ENCODE data around the gene GANAB.
"Not testable (repeated sequence)": the region's sequence is repeated elsewhere in the genome, so short reads cannot be mapped to it uniquely, and the experiment has no call there.

The GANAB gene

GRCh38 chr11:62667460-62667859, 21.0 kb upstream of the GANAB start:
- DNase-seq (ENCODE audit: low read depth in 2 of 2), result no peak

GRCh38 chr11:62666259-62666926, 20.0 kb upstream of the GANAB start:
- no peak for DNase-seq (ENCODE audit: low read depth in 2 of 2)

- no peak for DNase-seq (ENCODE audit: low read depth in 2 of 2)
Measured at GRCh38 chr11:62665599-62666258, 19.3 kb upstream of the GANAB start.

- DNase-seq (ENCODE audit: low read depth in 2 of 2), result peak; percentile 85 to 87
Measured at GRCh38 chr11:62665075-62665598, 18.7 kb upstream of the GANAB start, which contains the start of the genes C11orf98 and CSKMT. C11orf98 (minus strand) TSS chr11:62665210; CDS start chr11:62665169, 41 bp downstream. CSKMT (plus strand) TSS chr11:62665312; CDS start chr11:62665880, 568 bp downstream.

DNA sequence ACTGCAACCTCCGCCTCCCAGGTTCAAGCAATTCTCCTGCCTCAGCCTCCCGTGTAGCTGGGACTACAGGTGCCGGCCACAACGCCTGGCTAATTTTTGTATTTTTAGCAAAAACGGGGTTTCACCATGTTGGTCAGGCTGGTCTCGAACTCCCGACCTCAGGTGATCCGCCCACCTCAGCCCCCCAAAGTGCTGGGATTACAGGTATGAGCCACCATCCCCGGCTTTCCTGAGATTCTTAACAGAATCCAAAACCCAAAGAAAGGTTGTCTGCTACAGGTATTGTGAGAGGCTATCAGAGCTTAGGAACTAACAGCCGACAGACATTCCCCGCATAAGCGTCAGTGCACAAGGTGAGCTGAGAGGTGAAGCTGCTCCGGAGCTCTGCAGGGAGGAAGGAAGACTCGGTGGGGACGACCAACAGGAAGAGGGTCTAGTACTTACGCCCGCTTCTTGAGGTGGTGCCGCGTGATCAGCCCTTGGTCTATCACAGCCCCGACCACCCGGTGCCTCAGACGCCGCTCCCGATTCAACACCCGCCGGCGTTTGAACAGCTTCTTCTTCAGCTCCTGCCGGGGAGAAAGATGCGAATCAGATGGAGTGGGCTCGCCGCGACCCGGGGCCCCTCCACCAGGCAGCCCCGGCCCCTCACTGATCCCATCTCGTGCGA, 18.1 kb upstream of the GANAB start:
- no peak for DNase-seq (ENCODE audit: low read depth in 2 of 2)

DNA sequence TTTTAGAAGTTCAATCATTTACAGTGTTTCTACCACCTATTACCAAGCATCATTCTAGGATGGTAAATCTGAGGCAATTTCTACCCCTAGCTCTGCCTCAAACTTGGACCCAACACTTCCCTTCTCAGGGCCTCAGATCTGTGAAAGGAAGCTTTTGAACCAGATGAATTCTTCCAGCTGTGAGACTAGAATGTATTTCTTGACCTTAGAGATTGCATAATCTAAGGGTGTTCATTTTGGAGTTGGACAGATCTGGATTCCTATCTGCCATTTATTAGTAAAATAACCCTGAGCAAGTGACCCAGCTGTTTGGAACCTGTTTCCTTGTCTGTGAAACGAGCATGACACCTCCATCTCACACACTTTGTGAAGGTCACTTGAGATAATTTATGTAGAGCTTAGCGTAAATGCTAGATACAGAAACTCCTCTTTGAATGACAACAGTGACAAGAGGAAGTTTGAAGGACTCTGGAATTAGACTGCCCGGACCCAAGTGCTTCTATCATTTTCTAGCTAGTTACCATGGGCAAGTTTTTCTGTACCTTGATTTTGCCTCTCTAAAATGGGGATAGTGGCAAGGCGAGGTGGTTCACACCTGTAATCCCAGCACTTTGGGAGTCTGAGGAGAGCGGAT, 10.5 kb upstream of the GANAB start:
- no peak for DNase-seq (ENCODE audit: low read depth in 2 of 2)

DNA sequence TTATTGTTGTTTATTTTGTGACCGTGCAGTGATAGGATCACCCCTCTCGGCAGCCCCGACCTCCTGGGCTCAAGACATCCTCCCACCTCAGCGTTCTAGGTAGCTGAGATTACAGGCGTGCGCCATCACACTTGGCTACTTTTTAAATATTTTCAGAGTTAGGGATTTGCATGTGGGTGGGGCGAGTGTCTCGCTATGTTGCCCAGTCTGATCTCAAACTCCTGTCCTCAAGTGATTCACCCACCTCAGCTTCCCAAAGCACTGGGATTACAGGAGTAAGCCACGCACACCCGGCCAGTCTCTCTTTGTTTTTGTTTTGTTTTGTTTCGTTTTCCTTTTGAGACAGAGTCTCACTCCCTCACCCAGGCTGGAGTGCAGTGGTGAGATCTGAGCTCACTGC, 7.9 kb upstream of the GANAB start:
- no peak for DNase-seq (ENCODE audit: low read depth in 2 of 2)

- no peak for DNase-seq (ENCODE audit: low read depth in 2 of 2)
Measured at GRCh38 chr11:62652161-62653006, 6.0 kb upstream of the GANAB start.

GRCh38 chr11:62650283-62650682, 3.9 kb upstream of the GANAB start:
- not testable (repeated sequence) for DNase-seq (ENCODE audit: low read depth in 2 of 2)

GRCh38 chr11:62649486-62649885, 3.1 kb upstream of the GANAB start:
- DNase-seq (ENCODE audit: low read depth in 2 of 2), result no peak

- DNase-seq (ENCODE audit: low read depth in 2 of 2), result no peak
Measured at GRCh38 chr11:62648967-62649364, 2.6 kb upstream of the GANAB start.

DNA sequence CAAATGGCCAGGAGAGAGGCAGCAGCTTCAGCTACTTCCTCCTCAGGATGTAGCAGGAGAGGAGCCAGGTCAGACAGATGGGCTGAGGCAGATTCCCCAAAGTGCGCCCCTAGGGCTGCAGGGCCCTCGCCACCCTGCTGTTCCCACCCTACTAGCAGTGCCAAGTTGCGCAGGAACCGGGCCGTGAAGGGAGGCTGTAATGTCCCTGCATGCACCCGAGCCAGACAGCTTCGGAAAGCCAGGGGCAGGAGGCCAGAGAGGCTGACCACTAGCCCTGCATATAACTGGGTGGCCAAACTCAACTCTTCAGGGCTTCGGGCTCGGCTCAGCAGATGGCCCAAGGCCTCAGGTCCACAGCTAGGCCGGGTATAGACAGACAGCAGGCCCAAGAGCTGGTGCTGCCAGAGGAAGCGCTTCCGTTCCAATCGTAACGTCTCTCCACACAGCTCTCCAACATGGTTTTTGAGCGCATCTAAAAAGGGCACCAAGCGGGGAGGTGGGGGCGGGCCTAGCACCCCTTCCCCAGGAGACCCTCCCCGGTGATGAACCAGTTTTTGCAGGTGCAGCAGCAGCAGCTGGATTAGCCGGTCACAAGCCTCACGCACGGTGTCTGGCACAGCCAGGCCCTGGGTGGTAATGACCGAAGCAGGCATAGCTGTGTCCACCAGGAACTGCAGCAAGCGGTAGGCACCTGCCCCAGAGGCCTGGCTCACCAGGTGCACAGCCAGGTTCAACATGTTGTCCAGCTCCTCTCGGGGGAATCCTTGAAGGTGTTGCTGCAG, 2.0 kb upstream of the GANAB start:
- DNase-seq (ENCODE audit: low read depth in 2 of 2), result no peak

GRCh38 chr11:62647609-62648005, 1.2 kb upstream of the GANAB start:
- no peak for DNase-seq (ENCODE audit: low read depth in 2 of 2)

GRCh38 chr11:62646825-62647608, 604 bp upstream of the GANAB start:
- DNase-seq (ENCODE audit: low read depth in 2 of 2), result no peak

GRCh38 chr11:62645671-62645945, 805 bp downstream of the GANAB start:
- no peak for DNase-seq (ENCODE audit: low read depth in 2 of 2)

GRCh38 chr11:62644220-62644619, 2.2 kb downstream of the GANAB start:
- no peak for DNase-seq (ENCODE audit: low read depth in 2 of 2)

DNA sequence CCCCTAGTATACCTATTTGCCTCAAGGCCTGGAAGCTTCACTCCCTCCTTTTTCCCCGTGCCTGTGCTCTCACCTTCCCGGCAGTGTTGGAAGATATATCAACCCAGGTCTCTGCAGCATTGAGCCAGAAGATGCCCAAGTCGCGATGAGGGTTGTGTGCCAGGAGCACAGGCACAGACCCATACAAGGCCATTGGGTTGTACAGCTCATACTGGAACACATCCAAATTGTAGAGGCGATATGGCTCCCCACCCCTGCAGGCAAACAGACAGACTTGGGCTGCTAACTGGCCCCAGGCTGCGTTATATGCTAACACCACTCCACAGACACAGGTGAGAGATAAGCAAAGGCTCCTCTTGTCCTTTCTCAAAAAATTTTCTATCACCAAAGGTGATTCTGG, 13.9 kb downstream of the GANAB start:
- DNase-seq (ENCODE audit: low read depth in 2 of 2), result no peak

DNA sequence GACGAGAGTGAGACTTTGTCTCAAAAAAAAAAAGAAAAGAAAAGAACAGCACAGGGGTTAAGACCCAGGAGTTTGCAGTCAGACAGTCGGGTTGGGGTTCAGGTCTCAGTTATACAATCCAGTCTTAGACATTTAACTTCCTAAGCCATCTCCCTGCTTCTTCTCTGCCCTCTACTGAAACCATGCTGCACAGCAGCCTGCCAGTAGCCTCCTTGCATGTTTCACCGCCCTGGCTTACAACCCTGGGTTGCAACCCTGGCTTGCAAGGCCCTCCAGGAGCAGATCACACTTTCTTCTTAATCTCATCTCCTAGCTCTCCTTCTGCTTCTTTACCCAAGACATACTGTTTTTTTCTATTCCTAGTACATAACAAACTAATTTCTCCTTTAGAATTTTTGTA, 18.7 kb downstream of the GANAB start:
- DNase-seq (ENCODE audit: low read depth in 2 of 2), result no peak

GRCh38 chr11:62622476-62623089, 23.8 kb downstream of the GANAB start:
- no peak for DNase-seq (ENCODE audit: low read depth in 2 of 2)
